ENCODE data around the gene CMBL.
"Not testable (repeated sequence)": the region's sequence is repeated elsewhere in the genome, so short reads cannot be mapped to it uniquely, and the experiment has no call there.

CMBL gene

GRCh38 chr5:10253390-10253789 is 54.3 kb downstream of the CMBL start:
- no peak for DNase-seq

GRCh38 chr5:10251405-10251804 is 56.3 kb downstream of the CMBL start:
- DNase-seq, result no peak

- DNase-seq, result no peak
These were observed 56.9 kb downstream of the CMBL start for GRCh38 chr5:10250806-10251276.

GRCh38 chr5:10249948-10250805 is 57.5 kb downstream of the CMBL start, which contains the start of gene CCT5:
TSS of gene CCT5 (plus strand) at chr5:10250280. CDS start at chr5:10250341, 61 bp downstream.
- peak; percentile 95 for DNase-seq

- no peak for DNase-seq
These were observed 59.1 kb downstream of the CMBL start for GRCh38 chr5:10248378-10249260.

GRCh38 chr5:10247217-10247616 is 60.5 kb downstream of the CMBL start:
- not testable (repeated sequence) for DNase-seq

GRCh38 chr5:10246761-10247160 is 60.9 kb downstream of the CMBL start:
- DNase-seq, result no peak

GRCh38 chr5:10244342-10244944 is 63.3 kb downstream of the CMBL start:
- no peak for DNase-seq

GRCh38 chr5:10243660-10244240 is 64.0 kb downstream of the CMBL start:
- DNase-seq, result no peak

GRCh38 chr5:10235350-10235749 is 72.4 kb downstream of the CMBL start:
- no peak for DNase-seq

GRCh38 chr5:10233505-10233904 is 74.2 kb downstream of the CMBL start:
- DNase-seq, result no peak

GRCh38 chr5:10233011-10233410 is 74.7 kb downstream of the CMBL start:
- no peak for DNase-seq

- no peak for DNase-seq
These were observed 75.3 kb downstream of the CMBL start for GRCh38 chr5:10232386-10232785.

GRCh38 chr5:10229306-10230048 is 78.2 kb downstream of the CMBL start:
- no peak for DNase-seq

- no peak for DNase-seq
These were observed 79.4 kb downstream of the CMBL start for GRCh38 chr5:10228288-10228687.

Data from NCI-H1048 (cell line).